Measurements from ENCODE around the gene GLB1L2.

The GLB1L2 gene

GRCh38 chr11:134362192-134362901 lies 30.6 kb downstream of the GLB1L2 start:
- H3K4me1 ChIP-seq (ENCODE audit: control insufficient read depth, low read depth, low read length), result no peaks in the 10 kb centered on the region
- H3K36me3 ChIP-seq (ENCODE audit: control insufficient read depth, low read depth, low read length), result no peaks in the 10 kb centered on the region
- no peak overlapping the region for H3K9ac ChIP-seq (ENCODE audit: low read length)
- H3K9me3 ChIP-seq (ENCODE audit: control insufficient read depth, low read depth, low read length), result no peaks in the 10 kb centered on the region
- no peak overlapping the region for H3K4me3 ChIP-seq (ENCODE audit: low read length)
- no peak overlapping the region for H3K27ac ChIP-seq (ENCODE audit: low read length)
- peaks cover 7% of the 10 kb centered on the region for H3K27me3 ChIP-seq (ENCODE audit: control insufficient read depth, insufficient read depth, low read length)

GRCh38 chr11:134363161-134363560 lies 31.4 kb downstream of the GLB1L2 start:
- H3K4me3 ChIP-seq (ENCODE audit: low read length), result no peak overlapping the region
- H3K27me3 ChIP-seq (ENCODE audit: control insufficient read depth, insufficient read depth, low read length), result peaks cover 7% of the 10 kb centered on the region
- no peak overlapping the region for H3K9ac ChIP-seq (ENCODE audit: low read length)
- H3K27ac ChIP-seq (ENCODE audit: low read length), result no peak overlapping the region
- H3K4me1 ChIP-seq (ENCODE audit: control insufficient read depth, low read depth, low read length), result no peaks in the 10 kb centered on the region
- no peaks in the 10 kb centered on the region for H3K36me3 ChIP-seq (ENCODE audit: control insufficient read depth, low read depth, low read length)
- no peaks in the 10 kb centered on the region for H3K9me3 ChIP-seq (ENCODE audit: control insufficient read depth, low read depth, low read length)

GRCh38 chr11:134363592-134363991 lies 31.8 kb downstream of the GLB1L2 start:
- Histone ChIP-seq H3K9ac (ENCODE audit: low read length) (no peak overlapping the region), H3K27ac (ENCODE audit: low read length) (no peak overlapping the region)

GRCh38 chr11:134364261-134364660 lies 32.5 kb downstream of the GLB1L2 start:
- Histone ChIP-seq H3K4me3 (ENCODE audit: low read length) (no peak overlapping the region), H3K36me3 (ENCODE audit: control insufficient read depth, low read depth, low read length) (no peaks in the 10 kb centered on the region), H3K27ac (ENCODE audit: low read length) (no peak overlapping the region), H3K27me3 (ENCODE audit: control insufficient read depth, insufficient read depth, low read length) (peaks cover 7% of the 10 kb centered on the region), H3K9me3 (ENCODE audit: control insufficient read depth, low read depth, low read length) (no peaks in the 10 kb centered on the region), H3K9ac (ENCODE audit: low read length) (no peak overlapping the region), H3K4me1 (ENCODE audit: control insufficient read depth, low read depth, low read length) (no peaks in the 10 kb centered on the region)

More at GRCh38 chr11:134363592-134363991, 31.8 kb downstream of the GLB1L2 start:
- Histone ChIP-seq H3K4me3 (ENCODE audit: low read length) (no peak overlapping the region), H3K36me3 (ENCODE audit: control insufficient read depth, low read depth, low read length) (no peaks in the 10 kb centered on the region), H3K27me3 (ENCODE audit: control insufficient read depth, insufficient read depth, low read length) (peaks cover 7% of the 10 kb centered on the region), H3K9me3 (ENCODE audit: control insufficient read depth, low read depth, low read length) (no peaks in the 10 kb centered on the region), H3K4me1 (ENCODE audit: control insufficient read depth, low read depth, low read length) (no peaks in the 10 kb centered on the region)

GRCh38 chr11:134365011-134365925 lies 33.5 kb downstream of the GLB1L2 start:
- Histone ChIP-seq H3K4me1 (ENCODE audit: control insufficient read depth, low read depth, low read length) (no peaks in the 10 kb centered on the region), H3K36me3 (ENCODE audit: control insufficient read depth, low read depth, low read length) (no peaks in the 10 kb centered on the region), H3K9me3 (ENCODE audit: control insufficient read depth, low read depth, low read length) (no peaks in the 10 kb centered on the region), H3K27me3 (ENCODE audit: control insufficient read depth, insufficient read depth, low read length) (no peaks in the 10 kb centered on the region), H3K9ac (ENCODE audit: low read length) (no peak overlapping the region), H3K4me3 (ENCODE audit: low read length) (no peak overlapping the region), H3K27ac (ENCODE audit: low read length) (no peak overlapping the region)

GRCh38 chr11:134366254-134366653 lies 34.5 kb downstream of the GLB1L2 start:
- Histone ChIP-seq H3K27me3 (ENCODE audit: control insufficient read depth, insufficient read depth, low read length) (no peaks in the 10 kb centered on the region), H3K9me3 (ENCODE audit: control insufficient read depth, low read depth, low read length) (no peaks in the 10 kb centered on the region), H3K9ac (ENCODE audit: low read length) (no peak overlapping the region), H3K4me1 (ENCODE audit: control insufficient read depth, low read depth, low read length) (no peaks in the 10 kb centered on the region), H3K27ac (ENCODE audit: low read length) (no peak overlapping the region), H3K36me3 (ENCODE audit: control insufficient read depth, low read depth, low read length) (no peaks in the 10 kb centered on the region), H3K4me3 (ENCODE audit: low read length) (no peak overlapping the region)

- Histone ChIP-seq H3K9me3 (ENCODE audit: control insufficient read depth, low read depth, low read length) (no peaks in the 10 kb centered on the region), H3K9ac (ENCODE audit: low read length) (no peak overlapping the region), H3K27me3 (ENCODE audit: control insufficient read depth, insufficient read depth, low read length) (no peaks in the 10 kb centered on the region), H3K4me1 (ENCODE audit: control insufficient read depth, low read depth, low read length) (no peaks in the 10 kb centered on the region), H3K4me3 (ENCODE audit: low read length) (no peak overlapping the region), H3K27ac (ENCODE audit: low read length) (no peak overlapping the region), H3K36me3 (ENCODE audit: control insufficient read depth, low read depth, low read length) (no peaks in the 10 kb centered on the region)
Observed at GRCh38 chr11:134367781-134368180, 36.0 kb downstream of the GLB1L2 start.

- no peaks in the 10 kb centered on the region for H3K9me3 ChIP-seq (ENCODE audit: control insufficient read depth, low read depth, low read length)
- no peak overlapping the region for H3K4me3 ChIP-seq (ENCODE audit: low read length)
- no peaks in the 10 kb centered on the region for H3K36me3 ChIP-seq (ENCODE audit: control insufficient read depth, low read depth, low read length)
- H3K9ac ChIP-seq (ENCODE audit: low read length), result no peak overlapping the region
- H3K27ac ChIP-seq (ENCODE audit: low read length), result no peak overlapping the region
- H3K4me1 ChIP-seq (ENCODE audit: control insufficient read depth, low read depth, low read length), result no peaks in the 10 kb centered on the region
- no peaks in the 10 kb centered on the region for H3K27me3 ChIP-seq (ENCODE audit: control insufficient read depth, insufficient read depth, low read length)
Observed at GRCh38 chr11:134369656-134370525, 38.1 kb downstream of the GLB1L2 start.

GRCh38 chr11:134370526-134371435 lies 39.0 kb downstream of the GLB1L2 start:
- Histone ChIP-seq H3K9ac (ENCODE audit: low read length) (no peak overlapping the region), H3K27me3 (ENCODE audit: control insufficient read depth, insufficient read depth, low read length) (no peaks in the 10 kb centered on the region), H3K36me3 (ENCODE audit: control insufficient read depth, low read depth, low read length) (no peaks in the 10 kb centered on the region), H3K9me3 (ENCODE audit: control insufficient read depth, low read depth, low read length) (no peaks in the 10 kb centered on the region), H3K4me3 (ENCODE audit: low read length) (no peak overlapping the region), H3K4me1 (ENCODE audit: control insufficient read depth, low read depth, low read length) (no peaks in the 10 kb centered on the region), H3K27ac (ENCODE audit: low read length) (no peak overlapping the region)

GRCh38 chr11:134371436-134372185 lies 39.8 kb downstream of the GLB1L2 start:
- Histone ChIP-seq H3K4me1 (ENCODE audit: control insufficient read depth, low read depth, low read length) (peaks cover 5% of the 10 kb centered on the region), H3K4me3 (ENCODE audit: low read length) (no peak overlapping the region), H3K27ac (ENCODE audit: low read length) (no peak overlapping the region), H3K9me3 (ENCODE audit: control insufficient read depth, low read depth, low read length) (no peaks in the 10 kb centered on the region), H3K9ac (ENCODE audit: low read length) (no peak overlapping the region), H3K27me3 (ENCODE audit: control insufficient read depth, insufficient read depth, low read length) (no peaks in the 10 kb centered on the region), H3K36me3 (ENCODE audit: control insufficient read depth, low read depth, low read length) (no peaks in the 10 kb centered on the region)
